ENCODE results near the gene FRS2. TPM values are rescaled to one million over a fixed set of nuclear protein-coding genes. Genes with fewer than 3 reads are reported as not detected.

FRS2 gene
- total RNA-seq, 1 donor = 64.4 TPM

DNA sequence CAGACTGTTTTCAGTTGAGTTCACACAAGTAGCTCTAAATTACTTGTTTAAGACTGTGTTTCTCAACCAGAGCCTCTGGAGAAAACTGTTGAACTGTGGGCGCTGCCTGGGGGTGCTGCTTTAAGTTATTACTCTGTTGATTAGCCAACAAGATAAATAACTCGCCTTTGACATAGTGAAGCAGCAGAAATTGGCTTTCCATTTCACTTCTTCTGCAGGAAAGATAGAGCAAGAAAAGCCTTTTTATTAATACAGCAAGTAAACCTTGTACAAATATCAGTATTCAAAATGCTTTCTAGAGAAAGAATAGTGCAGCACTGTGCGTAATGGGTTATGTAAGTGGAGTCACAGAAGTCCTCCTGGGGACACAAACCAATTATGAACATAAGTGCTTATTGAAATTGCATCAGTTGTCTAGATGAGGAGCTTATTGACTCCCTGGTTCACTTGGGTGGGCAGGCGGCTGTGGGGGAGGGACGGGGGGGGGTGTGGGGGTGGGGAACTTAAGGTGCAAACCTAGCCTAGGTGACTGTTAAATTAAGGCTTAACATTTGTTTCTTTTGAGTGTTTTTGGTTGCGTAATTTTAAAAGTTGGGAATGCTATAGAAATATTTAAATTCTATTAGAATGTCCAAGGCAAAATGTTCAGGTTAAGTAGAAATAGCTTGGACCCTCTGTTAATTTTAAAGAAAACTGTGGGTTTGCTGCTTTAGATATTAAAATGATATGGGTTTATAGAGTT, 6.3 kb downstream of the FRS2 start:
- Histone ChIP-seq H3K4me1 (ENCODE audit: insufficient read depth, low read length) (peaks cover 48% of the 10 kb centered on the region), H3K4me3 (ENCODE audit: insufficient read depth, low read length) (no peak overlapping the region), H2AFZ (ENCODE audit: low read length) (no peak overlapping the region), H3K79me2 (ENCODE audit: insufficient read depth, low read length) (peaks cover 96% of the 10 kb centered on the region), H3K4me2 (ENCODE audit: insufficient read depth, low read length) (peak overlapping the region; percentile 70), H3K36me3 (ENCODE audit: insufficient read depth, low read length) (no peaks in the 10 kb centered on the region), H3K27ac (ENCODE audit: low read depth, low read length) (peak overlapping the region; percentile 70), H4K20me1 (ENCODE audit: insufficient read depth, low read length) (peaks cover 75% of the 10 kb centered on the region), H3K27me3 (ENCODE audit: insufficient read depth, low read length) (no peaks in the 10 kb centered on the region), H3K9me3 (ENCODE audit: low read depth, low read length) (no peaks in the 10 kb centered on the region)
- no peak for DNase-seq (ENCODE audit: insufficient read length, low spot score, missing footprints)
- no peak for TF ChIP-seq CTCF (IDR thresholded peaks at IDR 0.05; ENCODE audit: extremely low read depth, low read depth, low read length)

DNA sequence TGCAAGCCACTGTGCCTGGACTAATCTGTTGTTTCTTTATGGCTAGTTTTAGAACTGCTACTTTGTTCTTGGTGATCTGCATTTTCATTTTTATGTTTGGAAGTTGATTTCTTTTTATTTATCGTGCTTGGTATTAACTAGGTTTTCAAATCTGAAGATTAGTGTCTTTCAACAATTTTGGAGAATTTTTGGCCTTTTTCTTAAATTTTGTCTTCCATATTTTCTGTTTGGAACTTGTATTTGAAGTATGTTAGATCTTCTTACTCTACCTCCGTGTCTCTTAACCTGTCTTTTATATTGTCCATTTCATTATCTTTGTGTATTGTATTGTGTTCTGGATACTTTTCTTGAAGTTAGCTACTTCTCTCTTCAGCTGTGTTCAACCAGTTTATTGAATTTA, 9.5 kb downstream of the FRS2 start:
- Histone ChIP-seq H3K9me3 (ENCODE audit: low read depth, low read length) (no peaks in the 10 kb centered on the region), H3K4me3 (ENCODE audit: insufficient read depth, low read length) (no peak overlapping the region), H3K27me3 (ENCODE audit: insufficient read depth, low read length) (no peaks in the 10 kb centered on the region), H2AFZ (ENCODE audit: low read length) (no peak overlapping the region), H3K4me2 (ENCODE audit: insufficient read depth, low read length) (no peak overlapping the region), H3K79me2 (ENCODE audit: insufficient read depth, low read length) (peaks cover 94% of the 10 kb centered on the region), H3K27ac (ENCODE audit: low read depth, low read length) (no peak overlapping the region), H4K20me1 (ENCODE audit: insufficient read depth, low read length) (peaks cover 64% of the 10 kb centered on the region), H3K4me1 (ENCODE audit: insufficient read depth, low read length) (peaks cover 21% of the 10 kb centered on the region), H3K36me3 (ENCODE audit: insufficient read depth, low read length) (no peaks in the 10 kb centered on the region)
- no peak for TF ChIP-seq CTCF (IDR thresholded peaks at IDR 0.05; ENCODE audit: extremely low read depth, low read depth, low read length)
- DNase-seq (ENCODE audit: insufficient read length, low spot score, missing footprints) = no peak

GRCh38 chr12:69480698-69481097, 10.5 kb downstream of the FRS2 start:
- Histone ChIP-seq H4K20me1 (ENCODE audit: insufficient read depth, low read length) (peaks cover 60% of the 10 kb centered on the region), H3K27me3 (ENCODE audit: insufficient read depth, low read length) (no peaks in the 10 kb centered on the region), H3K79me2 (ENCODE audit: insufficient read depth, low read length) (peaks cover 91% of the 10 kb centered on the region), H3K4me1 (ENCODE audit: insufficient read depth, low read length) (peaks cover 11% of the 10 kb centered on the region), H3K4me3 (ENCODE audit: insufficient read depth, low read length) (no peak overlapping the region), H2AFZ (ENCODE audit: low read length) (no peak overlapping the region), H3K9me3 (ENCODE audit: low read depth, low read length) (no peaks in the 10 kb centered on the region), H3K27ac (ENCODE audit: low read depth, low read length) (no peak overlapping the region), H3K4me2 (ENCODE audit: insufficient read depth, low read length) (no peak overlapping the region), H3K36me3 (ENCODE audit: insufficient read depth, low read length) (no peaks in the 10 kb centered on the region)
- no peak for TF ChIP-seq CTCF (IDR thresholded peaks at IDR 0.05; ENCODE audit: extremely low read depth, low read depth, low read length)
- no peak for DNase-seq (ENCODE audit: insufficient read length, low spot score, missing footprints)

GRCh38 chr12:69481133-69481532, 10.9 kb downstream of the FRS2 start:
- Histone ChIP-seq H3K36me3 (ENCODE audit: insufficient read depth, low read length) (no peaks in the 10 kb centered on the region), H3K4me2 (ENCODE audit: insufficient read depth, low read length) (no peak overlapping the region), H3K9me3 (ENCODE audit: low read depth, low read length) (no peaks in the 10 kb centered on the region), H2AFZ (ENCODE audit: low read length) (no peak overlapping the region), H3K79me2 (ENCODE audit: insufficient read depth, low read length) (peaks cover 91% of the 10 kb centered on the region), H3K4me3 (ENCODE audit: insufficient read depth, low read length) (no peak overlapping the region), H4K20me1 (ENCODE audit: insufficient read depth, low read length) (peaks cover 55% of the 10 kb centered on the region), H3K27ac (ENCODE audit: low read depth, low read length) (no peak overlapping the region), H3K27me3 (ENCODE audit: insufficient read depth, low read length) (no peaks in the 10 kb centered on the region), H3K4me1 (ENCODE audit: insufficient read depth, low read length) (peaks cover 7% of the 10 kb centered on the region)
- DNase-seq (ENCODE audit: insufficient read length, low spot score, missing footprints) = no peak
- no peak for TF ChIP-seq CTCF (IDR thresholded peaks at IDR 0.05; ENCODE audit: extremely low read depth, low read depth, low read length)
